GM21423 (cell line): ENCODE results near the gene CAMTA1.

Experiments
- ATAC-seq: cut with Tn5 transposase; IDR thresholded peaks from one replicate; pipeline ENCODE4 v1.9.1; 2021; ENCODE audit warnings: mild to moderate bottlenecking, moderate library complexity; ENCODE audit not compliant: unreplicated experiment

Gene CAMTA1

DNA sequence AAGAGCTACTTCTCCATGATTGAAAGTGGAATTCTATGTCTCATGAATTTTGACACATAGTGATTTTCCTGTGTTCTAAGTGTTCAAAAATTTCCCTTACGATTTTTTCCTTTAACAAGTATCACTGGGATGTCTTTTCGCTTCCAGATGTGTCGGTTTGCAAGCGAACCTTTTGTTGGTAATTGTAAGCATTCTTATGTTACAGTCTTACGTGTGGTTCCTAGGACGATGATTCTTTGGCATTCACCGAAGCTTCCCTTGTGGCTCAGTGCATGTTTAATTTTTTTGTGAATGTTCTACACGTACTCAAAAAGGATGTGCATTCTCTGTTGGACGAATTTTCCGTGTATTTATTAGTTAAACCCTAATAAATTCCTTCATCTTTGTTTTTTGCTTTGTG is 211.6 kb downstream of the CAMTA1 start:
- no peak for ATAC-seq

GRCh38 chr1:6998267-6998666 is 213.0 kb downstream of the CAMTA1 start:
- no peak for ATAC-seq

DNA sequence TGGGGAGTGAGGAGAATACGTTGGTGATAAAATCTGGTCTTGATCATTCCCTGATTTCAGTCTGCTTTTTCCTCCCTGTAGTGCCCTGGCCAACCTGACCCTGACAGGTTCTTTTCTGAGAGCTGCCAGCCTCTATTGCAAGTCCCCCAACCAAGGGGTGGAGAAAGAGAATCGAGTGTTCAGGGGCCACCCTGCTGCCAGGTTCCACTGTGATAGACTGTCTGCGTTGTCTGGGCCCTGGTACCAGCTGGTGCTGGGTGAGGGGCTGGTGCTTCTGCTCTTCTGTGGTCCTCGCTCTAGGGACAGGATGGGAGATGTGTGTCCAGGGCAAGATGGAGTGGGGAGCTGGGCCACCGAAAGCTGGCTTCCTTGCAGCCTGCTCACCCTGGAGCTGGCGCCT is 214.6 kb downstream of the CAMTA1 start:
- ATAC-seq: no peak

- no peak for ATAC-seq
These were observed 215.5 kb downstream of the CAMTA1 start for GRCh38 chr1:7000720-7001119.

DNA sequence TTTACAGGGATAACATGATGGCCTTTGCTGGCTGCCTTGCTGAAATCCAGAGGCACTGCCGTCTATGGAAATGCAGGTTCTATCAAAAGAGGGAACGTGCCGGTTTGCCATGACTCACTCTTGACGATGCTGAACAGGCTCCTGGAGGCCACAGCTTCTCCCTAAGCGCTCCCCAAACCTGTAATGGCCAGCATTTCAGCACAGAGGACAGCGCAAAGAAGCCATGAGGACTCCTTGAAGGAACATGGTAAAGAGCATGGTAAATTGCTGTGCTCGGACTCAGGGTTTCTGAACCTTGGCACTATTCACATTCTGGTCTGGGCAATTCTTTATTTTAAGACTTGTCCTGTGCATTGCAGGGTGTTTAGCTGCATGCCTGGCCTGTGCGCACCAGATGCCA is 217.5 kb downstream of the CAMTA1 start:
- no peak for ATAC-seq

GRCh38 chr1:7003676-7004075 is 218.4 kb downstream of the CAMTA1 start:
- no peak for ATAC-seq

DNA sequence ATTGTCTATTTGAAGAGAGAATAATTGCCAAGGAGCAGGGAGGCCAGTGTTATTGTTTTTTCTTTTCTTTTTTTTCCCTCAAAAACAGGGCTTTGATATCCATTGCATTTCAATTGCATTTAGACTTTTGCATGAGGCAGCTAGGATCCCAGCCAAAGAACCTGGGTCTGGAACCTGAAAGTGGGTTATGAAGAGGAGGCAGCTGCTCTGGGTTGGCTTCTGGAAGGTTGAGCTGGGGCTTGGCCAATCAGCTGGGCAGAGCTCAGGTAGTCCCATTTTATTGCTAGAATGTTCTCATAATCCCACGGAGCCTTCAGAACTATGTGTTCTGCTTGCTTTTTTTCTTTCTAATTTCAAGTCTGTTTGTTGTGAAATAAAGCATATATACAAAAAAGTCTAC is 218.9 kb downstream of the CAMTA1 start:
- no peak for ATAC-seq

- ATAC-seq: no peak
These were observed 220.5 kb downstream of the CAMTA1 start for GRCh38 chr1:7005762-7006161.

- no peak for ATAC-seq
These were observed 222.0 kb downstream of the CAMTA1 start for GRCh38 chr1:7006996-7007871.

DNA sequence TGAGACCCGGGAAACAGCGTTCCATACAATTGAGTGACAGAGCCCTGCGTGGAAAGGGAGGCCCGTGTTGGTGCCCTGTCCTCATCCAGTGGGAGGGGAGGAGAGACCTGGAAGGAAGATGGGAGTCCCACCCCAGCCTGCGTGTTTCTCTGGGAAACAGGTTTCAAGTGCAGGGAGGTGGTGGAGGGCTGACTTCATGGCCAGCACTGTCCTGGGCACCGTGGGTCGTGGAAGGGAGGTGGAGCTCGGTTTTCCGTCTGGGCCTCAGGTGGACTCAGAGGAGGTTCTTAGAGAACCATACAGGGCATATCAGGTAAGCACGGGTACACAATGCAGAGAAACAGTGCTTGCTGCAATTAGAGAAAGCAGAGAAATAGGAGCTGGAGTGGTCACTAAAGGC is 222.6 kb downstream of the CAMTA1 start:
- ATAC-seq: no peak

DNA sequence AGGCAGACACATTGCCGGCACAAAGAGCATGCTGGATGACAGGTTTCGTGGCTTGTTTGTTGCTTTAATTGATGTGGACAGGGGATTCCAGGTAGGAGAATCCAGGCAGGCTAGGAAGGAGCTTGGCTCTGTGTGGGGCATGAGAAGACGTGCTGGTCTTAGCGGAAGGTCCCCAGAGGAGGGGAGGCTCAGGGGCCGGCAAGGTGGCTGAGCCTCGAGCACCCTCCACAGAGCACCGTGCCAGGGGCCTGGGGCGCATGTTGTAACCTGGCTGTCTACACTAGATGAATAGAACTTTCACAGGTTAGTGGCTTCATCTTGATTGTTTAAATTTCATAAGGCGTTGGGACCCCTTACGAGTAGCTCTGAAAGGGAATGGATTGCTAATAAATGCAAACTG is 223.1 kb downstream of the CAMTA1 start:
- ATAC-seq: no peak

DNA sequence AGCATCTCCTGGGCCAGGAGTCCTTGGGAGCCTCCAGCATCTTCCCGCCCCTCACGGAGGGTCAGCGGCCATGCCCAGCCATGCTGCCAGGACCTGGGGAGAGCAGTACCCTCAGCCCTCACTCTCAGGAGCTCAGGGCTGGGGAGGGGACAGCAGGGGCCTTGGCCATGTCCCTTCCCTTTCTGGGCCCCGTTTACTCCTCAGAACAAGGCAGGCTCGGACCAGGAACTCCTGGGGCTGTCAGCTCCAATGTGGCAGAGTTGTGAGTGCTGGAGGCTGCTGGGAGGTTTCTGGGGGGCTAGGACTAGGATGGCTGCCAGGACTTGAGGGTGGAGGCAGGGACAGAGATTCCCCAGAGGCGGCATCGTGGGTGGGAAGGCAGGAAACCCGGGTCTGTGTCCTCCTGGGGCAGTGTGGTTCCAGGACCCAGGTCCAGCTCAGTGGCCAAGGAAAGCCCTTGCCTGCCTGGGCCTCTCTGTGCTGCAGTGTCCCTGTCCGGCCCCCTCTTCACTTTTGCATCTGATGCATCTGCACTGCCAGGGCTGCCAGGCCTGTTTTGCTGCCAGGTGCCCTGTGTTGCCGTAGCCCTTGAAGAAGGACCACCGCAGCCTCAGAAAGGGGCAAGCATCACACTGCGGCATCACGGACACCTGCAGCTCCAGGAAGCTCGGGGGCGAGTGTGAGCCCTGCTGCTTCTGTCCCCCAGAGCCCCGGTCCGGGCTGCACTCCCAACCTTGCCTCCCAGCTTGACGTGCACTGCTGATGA is 223.9 kb downstream of the CAMTA1 start:
- ATAC-seq: no peak

GRCh38 chr1:7009741-7010525 is 224.7 kb downstream of the CAMTA1 start:
- ATAC-seq: no peak

DNA sequence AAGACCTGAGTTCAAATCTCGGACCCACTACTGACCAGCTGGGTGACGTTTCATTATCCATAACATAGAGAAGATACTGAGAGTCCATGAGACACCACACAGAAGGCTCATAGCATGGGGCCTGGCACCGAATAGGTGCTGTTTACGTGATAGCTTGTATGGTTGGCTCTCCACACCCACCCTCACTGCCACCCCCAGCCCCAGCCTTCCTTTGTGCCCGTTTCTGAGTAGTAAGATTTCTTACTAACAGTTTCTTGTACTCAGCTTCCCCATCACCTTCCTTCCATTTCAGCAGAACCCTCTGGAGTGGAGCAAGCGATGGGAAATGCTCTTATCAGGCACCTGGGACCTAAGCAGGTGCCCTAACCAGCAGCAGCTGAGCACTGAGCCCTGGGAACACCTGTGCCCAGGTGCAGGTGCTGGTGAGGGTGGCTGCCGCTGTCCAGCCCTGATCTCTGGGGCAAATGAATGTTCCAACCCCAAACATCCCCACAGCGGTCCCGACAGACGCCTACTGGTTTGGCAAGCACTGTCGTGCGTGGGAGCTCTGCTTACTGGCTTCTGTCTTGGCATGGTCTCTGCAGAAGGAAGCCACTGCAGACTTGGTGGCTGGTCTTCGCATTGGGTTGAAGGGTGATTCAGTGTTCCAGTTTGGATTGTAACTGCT is 225.4 kb downstream of the CAMTA1 start:
- ATAC-seq: no peak

- no peak for ATAC-seq
These were observed 226.6 kb downstream of the CAMTA1 start for GRCh38 chr1:7011826-7012225.

GRCh38 chr1:7012461-7012924 is 227.2 kb downstream of the CAMTA1 start:
- ATAC-seq: no peak

DNA sequence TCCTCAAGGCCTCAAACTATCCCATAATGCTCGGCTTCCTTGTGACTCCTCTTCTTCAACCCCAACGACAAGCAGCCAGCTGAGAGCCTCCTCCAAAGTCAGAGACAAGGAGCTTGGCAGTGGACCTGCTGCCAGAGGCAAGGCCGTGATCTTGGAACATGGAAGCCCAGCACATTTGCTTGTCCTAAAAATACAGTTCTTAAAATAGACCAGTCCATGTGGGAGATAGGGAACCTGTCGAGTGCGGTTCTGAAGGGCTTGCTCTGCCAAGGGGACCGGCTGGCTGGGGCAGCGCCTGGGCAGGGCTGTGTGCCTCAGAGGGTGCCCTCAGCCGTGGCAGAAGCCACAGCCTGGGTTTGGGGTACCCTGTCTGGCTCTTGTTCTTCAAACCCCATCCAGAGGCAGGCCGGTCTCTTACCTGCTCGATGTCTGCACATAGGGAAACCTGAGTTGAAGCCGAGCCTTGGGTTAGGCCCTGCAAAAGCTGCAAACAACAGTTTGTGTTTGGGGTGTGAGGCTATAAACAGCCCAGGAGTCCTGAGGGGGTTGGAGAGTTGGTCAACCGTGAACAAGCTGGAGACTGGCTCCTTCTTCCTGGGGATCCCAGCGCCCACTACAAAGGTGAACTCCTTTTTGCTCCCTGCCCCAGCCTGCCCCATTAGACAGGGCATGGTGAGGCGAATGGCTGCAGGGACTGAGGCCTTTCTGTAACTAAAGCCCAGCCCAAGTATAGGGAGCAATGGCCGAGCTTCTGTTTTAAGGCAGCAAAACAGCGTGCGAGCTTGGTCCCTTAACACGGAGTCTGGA is 228.8 kb downstream of the CAMTA1 start:
- ATAC-seq: no peak

DNA sequence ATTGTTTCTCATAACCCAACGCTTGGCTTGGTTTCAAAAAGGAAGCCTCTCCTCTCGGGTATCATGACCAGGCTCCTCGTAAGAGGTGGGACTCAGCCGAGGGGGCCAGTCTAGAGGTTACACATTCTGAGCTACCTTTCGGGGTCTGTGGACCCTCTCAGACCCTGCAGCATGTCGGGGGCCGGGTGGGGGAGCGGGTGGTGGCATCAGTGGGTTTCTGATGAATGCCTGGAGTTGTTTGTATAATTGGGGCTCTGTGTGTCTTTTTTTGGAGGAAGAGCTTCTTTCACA is 229.3 kb downstream of the CAMTA1 start:
- no peak for ATAC-seq

DNA sequence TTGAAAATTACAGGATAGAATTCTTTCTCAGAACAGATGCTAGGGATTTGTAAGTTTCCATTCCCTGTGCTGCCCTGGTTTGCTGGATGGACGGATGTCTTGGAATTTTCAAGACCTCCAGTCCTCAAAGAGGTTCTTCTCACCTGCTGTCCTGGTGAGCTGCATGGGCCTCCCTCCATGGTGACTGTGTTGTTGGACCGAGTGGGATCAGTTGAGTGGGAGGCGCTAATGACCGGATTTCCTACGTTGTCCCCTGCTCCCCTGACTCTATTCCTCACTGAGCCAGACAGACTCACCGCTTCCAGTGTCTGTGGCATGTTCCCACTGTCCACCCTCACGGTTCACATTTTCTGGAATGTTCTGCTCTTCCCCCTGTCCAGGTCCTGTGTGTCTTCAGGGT is 229.8 kb downstream of the CAMTA1 start:
- no peak for ATAC-seq

DNA sequence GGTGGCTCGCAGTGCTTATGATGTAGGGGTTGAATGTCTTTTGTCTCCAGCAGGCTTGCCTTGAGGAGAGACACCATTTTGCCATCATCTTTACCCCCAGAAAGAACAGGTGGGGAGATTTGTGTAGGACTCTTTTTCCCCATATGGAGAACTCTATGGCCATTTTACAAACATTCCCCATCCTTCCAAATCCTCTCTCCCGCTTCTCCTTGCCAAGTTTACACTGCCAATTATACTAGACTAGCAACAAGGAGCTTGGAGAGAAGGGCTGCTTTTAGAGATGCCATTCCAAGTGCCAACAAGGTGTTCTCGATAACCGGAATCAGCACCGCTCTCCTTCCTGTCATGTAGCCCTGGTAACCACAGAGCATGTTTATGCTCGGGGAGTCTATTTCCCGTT is 233.1 kb downstream of the CAMTA1 start:
- ATAC-seq: no peak
